Measurements from ENCODE around the gene BCKDHB. TPM values are rescaled to one million over a fixed set of nuclear protein-coding genes. Genes with fewer than 3 reads are reported as not detected.

The BCKDHB gene
- polyA plus RNA-seq, 3 donors from 2014 or later, result 14.8 to 36.7 (median 18.2) TPM

DNA sequence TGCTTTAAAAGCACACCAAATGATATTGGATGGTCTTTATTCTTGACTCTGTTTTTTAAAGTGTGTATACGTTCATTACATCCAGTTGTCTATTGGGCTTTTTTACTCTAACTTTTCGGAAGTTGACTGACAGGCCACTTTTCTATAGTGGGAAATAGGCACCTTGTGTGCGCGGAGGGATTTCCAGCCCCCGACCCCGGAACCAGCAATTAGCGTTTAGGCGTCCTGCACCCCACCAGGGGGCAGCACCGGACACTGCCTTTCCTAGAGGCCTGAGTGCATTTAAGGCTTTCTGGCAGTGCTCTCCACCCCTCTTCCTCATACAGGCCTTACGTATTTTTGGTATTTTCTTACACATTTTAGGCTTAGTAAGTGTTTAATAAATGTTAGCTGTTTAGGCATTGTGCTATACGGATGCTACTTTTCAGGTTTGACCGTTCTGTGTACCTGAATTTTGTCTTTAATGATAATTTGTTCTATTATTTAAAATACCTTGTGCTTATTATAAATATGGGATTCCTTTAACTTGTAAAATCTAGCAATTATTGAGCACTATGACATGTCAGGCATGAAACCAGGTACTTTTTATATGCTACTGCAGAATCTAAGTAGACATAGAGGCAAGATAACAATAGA lies 231.8 kb downstream of the BCKDHB start:
- H3K4me3 Mint-ChIP-seq, result peak overlapping the region in 3 of 5 donors; percentile 41 to 67 (median 59)
- H3K9me3 Mint-ChIP-seq, result no peaks in the 10 kb centered on the region
- H3K27ac Mint-ChIP-seq, result no peak overlapping the region
- no peaks in the 10 kb centered on the region for H3K36me3 Mint-ChIP-seq
- peaks cover 2 to 7% of the 10 kb centered on the region in 2 donors for H3K4me1 Mint-ChIP-seq
- H3K27me3 Mint-ChIP-seq (ENCODE audit: low read depth in 3 of 3), result peaks cover 0 to 2% (median 0%) of the 10 kb centered on the region in 3 donors
- DNase-seq, result peak; percentile 50 to 72 (median 56)

DNA sequence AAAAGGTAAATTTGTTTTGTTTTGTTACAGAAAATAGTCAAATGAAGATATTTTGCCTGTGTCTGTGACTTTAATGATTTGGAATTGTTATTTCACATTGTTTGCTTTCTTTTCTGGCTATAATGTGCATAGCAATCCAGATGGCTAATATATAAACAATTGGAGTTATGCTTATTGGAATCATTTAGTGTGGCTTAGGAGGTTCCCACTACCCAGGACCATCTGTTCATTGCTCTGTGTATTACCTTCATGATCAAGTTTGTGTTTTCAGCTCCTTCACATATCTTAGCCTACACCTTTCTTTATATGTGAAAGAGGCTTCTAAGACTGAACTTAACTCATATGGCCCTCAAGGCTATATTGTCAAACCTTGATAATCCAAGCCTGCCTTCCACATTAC lies 232.9 kb downstream of the BCKDHB start:
- Mint-ChIP-seq H3K9me3 (no peaks in the 10 kb centered on the region), H3K4me1 (peaks cover 2 to 7% of the 10 kb centered on the region in 2 donors), H3K27ac (no peak overlapping the region), H3K36me3 (no peaks in the 10 kb centered on the region), H3K4me3 (no peak overlapping the region), H3K27me3 (ENCODE audit: low read depth in 3 of 3) (peaks cover 0 to 2% (median 0%) of the 10 kb centered on the region in 3 donors)
- DNase-seq, result no peak

DNA sequence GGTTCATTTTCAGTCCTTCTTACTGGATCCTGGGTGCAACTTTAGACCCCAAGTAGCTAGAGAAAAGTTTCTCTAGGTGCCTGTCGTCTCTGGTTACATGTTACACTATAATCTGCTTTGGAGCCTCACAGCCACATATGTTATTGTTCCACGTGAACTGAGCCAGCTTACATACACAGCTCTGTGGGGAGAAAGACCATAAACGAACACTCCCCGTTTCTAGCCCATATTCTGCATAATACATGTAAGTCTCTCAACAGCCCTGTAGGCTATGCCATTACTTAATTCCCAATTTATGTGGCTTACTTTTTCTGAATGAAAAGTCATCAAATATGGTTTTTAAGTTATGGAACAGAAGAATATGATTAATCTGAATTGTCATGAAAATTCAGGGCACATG lies 233.8 kb downstream of the BCKDHB start:
- no peak overlapping the region for H3K27ac Mint-ChIP-seq
- H3K4me1 Mint-ChIP-seq, result peaks cover 2 to 7% of the 10 kb centered on the region in 2 donors
- H3K9me3 Mint-ChIP-seq, result no peaks in the 10 kb centered on the region
- peaks cover 0 to 1% (median 0%) of the 10 kb centered on the region in 3 donors for H3K36me3 Mint-ChIP-seq
- H3K4me3 Mint-ChIP-seq, result no peak overlapping the region
- DNase-seq, result no peak
- H3K27me3 Mint-ChIP-seq (ENCODE audit: low read depth in 3 of 3), result peaks cover 0 to 2% (median 0%) of the 10 kb centered on the region in 3 donors

GRCh38 chr6:80340686-80341085 lies 234.2 kb downstream of the BCKDHB start:
- Mint-ChIP-seq H3K4me3 (no peak overlapping the region), H3K27me3 (ENCODE audit: low read depth in 3 of 3) (peaks cover 0 to 2% (median 0%) of the 10 kb centered on the region in 3 donors), H3K9me3 (no peaks in the 10 kb centered on the region), H3K36me3 (peaks cover 0 to 5% (median 0%) of the 10 kb centered on the region in 3 donors), H3K4me1 (peaks cover 2 to 7% of the 10 kb centered on the region in 2 donors), H3K27ac (no peak overlapping the region)
- no peak for DNase-seq

DNA sequence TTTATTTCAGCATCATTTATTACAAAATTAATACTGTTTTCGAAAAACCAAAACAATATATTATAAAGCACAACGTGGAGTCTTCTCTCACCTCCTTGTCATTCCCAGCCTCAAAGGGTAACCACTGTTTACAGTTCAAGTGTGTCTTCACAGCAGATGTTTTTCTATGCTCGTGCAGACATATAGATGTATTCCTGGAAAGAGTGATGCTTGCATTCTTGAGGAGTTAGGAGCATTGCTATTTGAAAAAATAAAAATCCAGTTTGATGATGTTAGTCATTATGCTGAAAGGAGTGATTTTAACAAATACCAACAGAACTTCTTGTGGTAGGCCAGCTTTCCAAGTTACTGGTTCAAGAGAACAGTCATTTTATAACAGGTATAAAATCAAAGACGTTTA lies 234.9 kb downstream of the BCKDHB start:
- peaks cover 0 to 2% (median 0%) of the 10 kb centered on the region in 3 donors for H3K27me3 Mint-ChIP-seq (ENCODE audit: low read depth in 3 of 3)
- no peak overlapping the region for H3K4me3 Mint-ChIP-seq
- H3K4me1 Mint-ChIP-seq, result peaks cover 2 to 7% of the 10 kb centered on the region in 2 donors
- H3K9me3 Mint-ChIP-seq, result no peaks in the 10 kb centered on the region
- peaks cover 0 to 8% (median 0%) of the 10 kb centered on the region in 3 donors for H3K36me3 Mint-ChIP-seq
- H3K27ac Mint-ChIP-seq, result peak overlapping the region in 1 of 6 donors; percentile 1
- DNase-seq, result no peak

DNA sequence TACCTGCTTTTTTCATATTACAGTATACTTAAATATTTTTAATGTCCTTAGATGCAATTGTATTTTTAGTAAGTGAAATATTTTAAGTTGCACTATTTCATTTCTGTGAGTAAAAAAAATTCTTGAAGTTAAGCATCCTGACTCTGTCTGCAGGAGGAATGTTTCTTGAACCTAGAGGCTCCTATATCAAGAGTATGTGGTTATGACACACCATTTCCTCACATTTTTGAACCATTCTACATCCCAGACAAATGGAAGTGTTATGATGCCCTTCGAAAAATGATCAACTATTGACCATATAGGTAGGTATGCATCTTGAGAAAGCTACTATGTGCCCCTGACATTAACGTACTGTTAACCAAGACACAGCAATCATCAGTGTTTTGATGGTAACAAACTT lies 237.0 kb downstream of the BCKDHB start:
- peaks cover 0 to 2% (median 0%) of the 10 kb centered on the region in 3 donors for H3K27me3 Mint-ChIP-seq (ENCODE audit: low read depth in 3 of 3)
- DNase-seq, result no peak
- no peak overlapping the region for H3K4me3 Mint-ChIP-seq
- no peak overlapping the region for H3K27ac Mint-ChIP-seq
- H3K4me1 Mint-ChIP-seq, result peaks cover 1 to 2% of the 10 kb centered on the region in 2 donors
- peaks cover 0 to 8% (median 0%) of the 10 kb centered on the region in 3 donors for H3K36me3 Mint-ChIP-seq
- H3K9me3 Mint-ChIP-seq, result no peaks in the 10 kb centered on the region

- Mint-ChIP-seq H3K9me3 (no peaks in the 10 kb centered on the region), H3K27me3 (ENCODE audit: low read depth in 3 of 3) (peaks cover 0 to 2% (median 0%) of the 10 kb centered on the region in 3 donors), H3K4me1 (peaks cover 0 to 2% of the 10 kb centered on the region in 2 donors), H3K27ac (no peak overlapping the region), H3K36me3 (peaks cover 0 to 8% (median 0%) of the 10 kb centered on the region in 3 donors), H3K4me3 (no peak overlapping the region)
- no peak for DNase-seq
These were observed 240.6 kb downstream of the BCKDHB start for GRCh38 chr6:80347101-80347500.

DNA sequence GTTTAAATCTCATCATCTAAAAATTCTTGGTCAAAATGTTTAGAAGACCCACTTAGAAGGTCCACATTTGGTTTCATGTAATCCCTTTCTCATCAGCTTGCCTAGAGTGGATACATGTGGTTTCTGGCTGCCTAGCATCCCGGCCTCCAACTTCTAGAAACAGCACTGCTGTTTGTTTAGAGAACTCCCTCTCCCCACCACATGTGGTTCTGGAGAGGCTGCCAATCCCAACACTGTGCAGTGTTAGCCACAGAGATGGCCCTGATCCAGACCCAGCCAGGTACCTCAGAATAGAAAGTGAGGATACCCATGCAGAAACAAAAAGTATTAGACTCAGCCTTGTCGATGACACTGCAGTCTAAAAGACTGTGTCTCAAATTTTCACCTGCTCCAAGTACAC lies 241.8 kb downstream of the BCKDHB start:
- Mint-ChIP-seq H3K4me1 (peaks cover 0 to 2% of the 10 kb centered on the region in 2 donors), H3K36me3 (peaks cover 0 to 8% (median 4%) of the 10 kb centered on the region in 3 donors), H3K27ac (no peak overlapping the region), H3K27me3 (ENCODE audit: low read depth in 3 of 3) (no peaks in the 10 kb centered on the region), H3K4me3 (no peak overlapping the region), H3K9me3 (no peaks in the 10 kb centered on the region)
- no peak for DNase-seq

- Mint-ChIP-seq H3K36me3 (peaks cover 9 to 31% (median 17%) of the 10 kb centered on the region in 3 donors), H3K4me3 (no peak overlapping the region), H3K4me1 (no peaks in the 10 kb centered on the region), H3K27ac (no peak overlapping the region), H3K27me3 (ENCODE audit: low read depth in 3 of 3) (no peaks in the 10 kb centered on the region), H3K9me3 (no peaks in the 10 kb centered on the region)
- DNase-seq, result no peak
These were observed 249.5 kb downstream of the BCKDHB start for GRCh38 chr6:80356000-80356399.

DNA sequence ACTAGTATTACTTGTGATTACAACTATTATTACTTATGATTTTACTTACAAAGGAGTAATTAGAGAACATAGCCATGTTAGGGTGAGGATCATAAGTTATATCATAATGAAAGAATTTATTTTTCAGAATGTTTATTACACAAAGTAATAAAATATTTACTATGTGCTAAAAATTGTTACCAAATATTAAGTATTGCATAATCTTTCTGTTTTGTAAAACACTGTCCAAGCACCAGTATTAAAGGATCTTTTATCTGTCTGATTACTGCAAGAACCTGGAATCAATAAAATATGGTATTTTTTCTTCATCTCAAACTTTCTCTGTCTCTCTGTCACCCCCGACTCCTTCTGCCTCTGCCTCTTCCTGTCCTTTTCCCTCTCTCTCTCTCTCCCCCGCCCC lies 250.1 kb downstream of the BCKDHB start:
- no peak overlapping the region for H3K27ac Mint-ChIP-seq
- no peak overlapping the region for H3K4me3 Mint-ChIP-seq
- peaks cover 9 to 37% (median 20%) of the 10 kb centered on the region in 3 donors for H3K36me3 Mint-ChIP-seq
- H3K27me3 Mint-ChIP-seq (ENCODE audit: low read depth in 3 of 3), result no peaks in the 10 kb centered on the region
- DNase-seq, result no peak
- no peaks in the 10 kb centered on the region for H3K9me3 Mint-ChIP-seq
- H3K4me1 Mint-ChIP-seq, result no peaks in the 10 kb centered on the region

- no peaks in the 10 kb centered on the region for H3K4me1 Mint-ChIP-seq
- H3K4me3 Mint-ChIP-seq, result no peak overlapping the region
- H3K36me3 Mint-ChIP-seq, result peaks cover 9 to 37% (median 20%) of the 10 kb centered on the region in 3 donors
- H3K27me3 Mint-ChIP-seq (ENCODE audit: low read depth in 3 of 3), result no peaks in the 10 kb centered on the region
- DNase-seq, result no peak
- H3K27ac Mint-ChIP-seq, result no peak overlapping the region
- no peaks in the 10 kb centered on the region for H3K9me3 Mint-ChIP-seq
These were observed 250.6 kb downstream of the BCKDHB start for GRCh38 chr6:80357081-80357480.

DNA sequence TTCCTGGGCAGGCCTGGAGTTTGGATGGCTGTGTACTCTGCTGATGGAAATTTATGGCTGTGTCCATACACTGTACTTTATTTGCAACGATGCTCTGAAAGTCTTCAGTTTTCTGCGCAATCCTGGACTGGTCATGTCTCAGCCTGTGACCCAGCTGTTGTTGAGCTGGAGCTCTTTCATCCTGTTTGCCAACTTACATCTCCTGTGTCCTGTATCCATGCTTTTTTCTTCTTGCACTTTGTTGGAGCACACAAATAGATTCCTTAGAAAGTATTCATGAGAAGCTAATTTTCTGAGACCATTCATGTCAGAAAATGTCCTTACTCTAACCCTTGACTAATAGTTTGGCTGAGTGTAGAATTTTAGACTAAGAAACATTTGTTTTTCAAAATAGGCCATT lies 251.2 kb downstream of the BCKDHB start:
- Mint-ChIP-seq H3K4me3 (no peak overlapping the region), H3K9me3 (no peaks in the 10 kb centered on the region), H3K36me3 (peaks cover 9 to 37% (median 20%) of the 10 kb centered on the region in 3 donors), H3K4me1 (no peaks in the 10 kb centered on the region), H3K27me3 (ENCODE audit: low read depth in 3 of 3) (no peaks in the 10 kb centered on the region), H3K27ac (peak overlapping the region in 1 of 6 donors; percentile 14)
- no peak for DNase-seq

GRCh38 chr6:80363501-80364122 lies 257.1 kb downstream of the BCKDHB start:
- peaks cover 0 to 23% (median 10%) of the 10 kb centered on the region in 3 donors for H3K36me3 Mint-ChIP-seq

DNA sequence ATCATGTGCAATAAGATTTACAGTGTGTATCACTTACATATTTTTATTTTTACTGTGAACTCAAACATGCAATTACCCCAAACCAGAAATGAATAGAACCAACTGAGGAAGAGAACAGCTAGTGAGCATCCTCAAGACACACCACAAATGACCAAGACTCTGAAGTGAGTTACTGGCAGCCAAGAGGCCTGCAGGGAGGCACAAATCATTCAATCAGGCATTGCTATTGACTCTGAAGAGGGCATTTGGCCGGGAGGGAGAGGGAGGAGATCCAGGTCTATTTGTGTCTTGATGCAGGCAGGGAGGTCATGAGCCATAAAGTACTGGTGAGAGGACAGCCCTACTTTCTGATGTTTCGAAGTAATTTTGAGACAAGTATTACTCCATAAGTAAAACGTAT lies 257.7 kb downstream of the BCKDHB start:
- Mint-ChIP-seq H3K4me1 (no peaks in the 10 kb centered on the region), H3K9me3 (no peaks in the 10 kb centered on the region), H3K27me3 (ENCODE audit: low read depth in 3 of 3) (peaks cover 0 to 3% (median 0%) of the 10 kb centered on the region in 3 donors), H3K4me3 (no peak overlapping the region), H3K27ac (no peak overlapping the region), H3K36me3 (peaks cover 0 to 22% (median 8%) of the 10 kb centered on the region in 3 donors)
- no peak for DNase-seq

More at GRCh38 chr6:80363501-80364122, 257.1 kb downstream of the BCKDHB start:
- no peak overlapping the region for H3K4me3 Mint-ChIP-seq
- H3K9me3 Mint-ChIP-seq, result no peaks in the 10 kb centered on the region
- no peak for DNase-seq
- H3K4me1 Mint-ChIP-seq, result no peaks in the 10 kb centered on the region
- H3K27me3 Mint-ChIP-seq (ENCODE audit: low read depth in 3 of 3), result peaks cover 0 to 3% (median 0%) of the 10 kb centered on the region in 3 donors
- H3K27ac Mint-ChIP-seq, result no peak overlapping the region
